ENCODE results near the gene KIR2DL3. TPM values are rescaled to one million over a fixed set of nuclear protein-coding genes. Genes with fewer than 3 reads are reported as not detected.

KIR2DL3 gene
- total RNA-seq, 2 donors from 2014 or later: not detected

GRCh38 chr19:54724644-54725043, 13.7 kb upstream of the KIR2DL3 start:
- Histone ChIP-seq H3K4me1 (ENCODE audit: control insufficient read depth, insufficient read depth, low read length) (no peaks in the 10 kb centered on the region), H3K9ac (ENCODE audit: extremely low read depth, low read length, poor library complexity, severe bottlenecking) (no peak overlapping the region), H3K36me3 (ENCODE audit: control insufficient read depth, insufficient read depth, low read length) (no peaks in the 10 kb centered on the region), H3K9me3 (ENCODE audit: control insufficient read depth, low read length) (peaks cover 59% of the 10 kb centered on the region), H3K27ac (ENCODE audit: low read depth, low read length) (no peak overlapping the region), H3K27me3 (ENCODE audit: control insufficient read depth, insufficient read depth, low read length, poor library complexity, severe bottlenecking) (no peaks in the 10 kb centered on the region), H3K4me3 (ENCODE audit: low read length) (no peak overlapping the region)
- DNase-seq: no peak
- no peak for TF ChIP-seq CTCF (conservative IDR thresholded peaks at IDR 0.05)
- no peaks in the 10 kb centered on the region for H3K4me1 Mint-ChIP-seq
- H3K4me3 Mint-ChIP-seq: no peak overlapping the region
- 71 to 100% methylated on average over 1 to 3 of the region's 3 CpGs for WGBS, 2 experiments (ENCODE audit: insufficient coverage in 1 of 2, insufficient read length in 1 of 2)
- H3K27ac Mint-ChIP-seq: no peak overlapping the region
- H3K36me3 Mint-ChIP-seq (ENCODE audit: low read depth): no peaks in the 10 kb centered on the region
- peaks cover 95% of the 10 kb centered on the region for H3K9me3 Mint-ChIP-seq
- H3K27me3 Mint-ChIP-seq (ENCODE audit: insufficient read depth): no peaks in the 10 kb centered on the region

GRCh38 chr19:54725321-54725720, 13.0 kb upstream of the KIR2DL3 start:
- Histone ChIP-seq H3K36me3 (ENCODE audit: control insufficient read depth, insufficient read depth, low read length) (no peaks in the 10 kb centered on the region), H3K9ac (ENCODE audit: extremely low read depth, low read length, poor library complexity, severe bottlenecking) (no peak overlapping the region), H3K4me3 (ENCODE audit: low read length) (no peak overlapping the region), H3K4me1 (ENCODE audit: control insufficient read depth, insufficient read depth, low read length) (no peaks in the 10 kb centered on the region), H3K27me3 (ENCODE audit: control insufficient read depth, insufficient read depth, low read length, poor library complexity, severe bottlenecking) (no peaks in the 10 kb centered on the region), H3K9me3 (ENCODE audit: control insufficient read depth, low read length) (peaks cover 59% of the 10 kb centered on the region), H3K27ac (ENCODE audit: low read depth, low read length) (no peak overlapping the region)
- 62 to 71% methylated on average over 5 to 7 of the region's 7 CpGs for WGBS, 2 experiments (ENCODE audit: insufficient coverage in 1 of 2, insufficient read length in 1 of 2)
- Mint-ChIP-seq H3K4me1 (no peaks in the 10 kb centered on the region), H3K36me3 (ENCODE audit: low read depth) (no peaks in the 10 kb centered on the region), H3K4me3 (no peak overlapping the region), H3K27ac (no peak overlapping the region), H3K9me3 (peaks cover 94% of the 10 kb centered on the region), H3K27me3 (ENCODE audit: insufficient read depth) (no peaks in the 10 kb centered on the region)
- no peak for DNase-seq
- no peak for TF ChIP-seq CTCF (conservative IDR thresholded peaks at IDR 0.05)

GRCh38 chr19:54727562-54727961, 10.8 kb upstream of the KIR2DL3 start:
- H3K9me3 ChIP-seq (ENCODE audit: control insufficient read depth, low read length): peaks cover 64% of the 10 kb centered on the region
- H3K4me1 Mint-ChIP-seq: no peaks in the 10 kb centered on the region

More at GRCh38 chr19:54727562-54727961, 10.8 kb upstream of the KIR2DL3 start:
- Mint-ChIP-seq H3K36me3 (ENCODE audit: low read depth) (peaks cover 2% of the 10 kb centered on the region), H3K27ac (no peak overlapping the region), H3K27me3 (ENCODE audit: insufficient read depth) (no peaks in the 10 kb centered on the region), H3K9me3 (peaks cover 95% of the 10 kb centered on the region), H3K4me3 (no peak overlapping the region)
- no peak for DNase-seq
- Histone ChIP-seq H3K4me3 (ENCODE audit: low read length) (no peak overlapping the region), H3K36me3 (ENCODE audit: control insufficient read depth, insufficient read depth, low read length) (no peaks in the 10 kb centered on the region), H3K4me1 (ENCODE audit: control insufficient read depth, insufficient read depth, low read length) (no peaks in the 10 kb centered on the region), H3K27ac (ENCODE audit: low read depth, low read length) (no peak overlapping the region), H3K27me3 (ENCODE audit: control insufficient read depth, insufficient read depth, low read length, poor library complexity, severe bottlenecking) (no peaks in the 10 kb centered on the region), H3K9ac (ENCODE audit: extremely low read depth, low read length, poor library complexity, severe bottlenecking) (no peak overlapping the region)
- WGBS, 2 experiments (ENCODE audit: insufficient coverage in 1 of 2, insufficient read length in 1 of 2): 74 to 78% methylated on average over 6 to 9 of the region's 10 CpGs
- no peak for TF ChIP-seq CTCF (conservative IDR thresholded peaks at IDR 0.05)
